ENCODE measurements around the gene DCBLD2.

Gene DCBLD2

GRCh38 chr3:98901392-98902350 is at the start of gene DCBLD2:
DCBLD2 (minus strand) TSS chr3:98901695; CDS start chr3:98901326, 369 bp downstream.
- DNase-seq (ENCODE audit: low spot score): peak; percentile 100

- DNase-seq (ENCODE audit: low spot score): no peak
These were observed 44.2 kb upstream of the DCBLD2 start for GRCh38 chr3:98945666-98946065.

GRCh38 chr3:98945101-98945524 is 43.6 kb upstream of the DCBLD2 start:
- DNase-seq (ENCODE audit: low spot score): peak; percentile 13

GRCh38 chr3:98930413-98930812 is 28.9 kb upstream of the DCBLD2 start:
- no peak for DNase-seq (ENCODE audit: low spot score)

GRCh38 chr3:98921957-98922356 is 20.5 kb upstream of the DCBLD2 start:
- no peak for DNase-seq (ENCODE audit: low spot score)

- DNase-seq (ENCODE audit: low spot score): no peak
These were observed 18.7 kb upstream of the DCBLD2 start for GRCh38 chr3:98920166-98920565.

- no peak for DNase-seq (ENCODE audit: low spot score)
These were observed 17.1 kb upstream of the DCBLD2 start for GRCh38 chr3:98918586-98918985.

- DNase-seq (ENCODE audit: low spot score): no peak
These were observed 16.1 kb upstream of the DCBLD2 start for GRCh38 chr3:98917608-98918007.

GRCh38 chr3:98914210-98915080 is 12.9 kb upstream of the DCBLD2 start:
- DNase-seq (ENCODE audit: low spot score): no peak

- DNase-seq (ENCODE audit: low spot score): no peak
These were observed 11.0 kb upstream of the DCBLD2 start for GRCh38 chr3:98912448-98912847.

GRCh38 chr3:98906230-98906629 is 4.7 kb upstream of the DCBLD2 start:
- DNase-seq (ENCODE audit: low spot score): no peak

GRCh38 chr3:98903705-98904481 is 2.4 kb upstream of the DCBLD2 start:
- no peak for DNase-seq (ENCODE audit: low spot score)

GRCh38 chr3:98903099-98903498 is 1.6 kb upstream of the DCBLD2 start:
- no peak for DNase-seq (ENCODE audit: low spot score)

- peak; percentile 19 for DNase-seq (ENCODE audit: low spot score)
These were observed 851 bp upstream of the DCBLD2 start for GRCh38 chr3:98902351-98902740.

GRCh38 chr3:98901119-98901391 is 440 bp downstream of the DCBLD2 start:
- DNase-seq (ENCODE audit: low spot score): peak; percentile 61

GRCh38 chr3:98900265-98901118 is 1.0 kb downstream of the DCBLD2 start:
- DNase-seq (ENCODE audit: low spot score): no peak

GRCh38 chr3:98897701-98898100 is 3.8 kb downstream of the DCBLD2 start:
- DNase-seq (ENCODE audit: low spot score): no peak

- no peak for DNase-seq (ENCODE audit: low spot score)
These were observed 6.5 kb downstream of the DCBLD2 start for GRCh38 chr3:98894791-98895576.

- no peak for DNase-seq (ENCODE audit: low spot score)
These were observed 7.8 kb downstream of the DCBLD2 start for GRCh38 chr3:98893740-98894139.

GRCh38 chr3:98892263-98892662 is 9.2 kb downstream of the DCBLD2 start:
- no peak for DNase-seq (ENCODE audit: low spot score)

Measured in Ammon's horn (tissue), 1 donor.